Calu3 (cell line): ENCODE data around the gene PARVB. TPM values are rescaled to one million over a fixed set of nuclear protein-coding genes. Genes with fewer than 3 reads are reported as not detected.

Source experiments
- BruUV-seq: library from RNA; stranded (reverse); fragments of 400-500 nt; replicated peaks from 2 replicates; lab custom pipeline; 2021; lab: Mats Ljungman, UMichigan
- CTCF ChIA-PET: fragments of 300-600 bp; sonication (Branson Sonifier 250); formaldehyde crosslinking; loops from one replicate; lab custom pipeline; 2022; ENCODE audit warnings: antibody characterized with exemption; lab: Charles Lee
- DNase-seq: peaks from one replicate; pipeline ENCODE4 v3.0.0; 2022
- H3K27ac Mint-ChIP-seq: one replicate; pipeline ENCODE4 v1.8.0; 2022; ENCODE audit warnings: mixed read lengths; ENCODE audit not compliant: unreplicated experiment
- H3K27me3 Mint-ChIP-seq: one replicate; pipeline ENCODE4 v1.8.0; 2022; ENCODE audit warnings: mixed read lengths; ENCODE audit not compliant: unreplicated experiment
- H3K36me3 Mint-ChIP-seq: one replicate; pipeline ENCODE4 v1.8.0; 2022; ENCODE audit warnings: mild to moderate bottlenecking, moderate library complexity, mixed read lengths; ENCODE audit not compliant: insufficient read depth, unreplicated experiment
- H3K4me1 Mint-ChIP-seq: one replicate; pipeline ENCODE4 v1.8.0; 2022; ENCODE audit warnings: mild to moderate bottlenecking, low read depth, mixed read lengths; ENCODE audit not compliant: unreplicated experiment
- H3K4me3 Mint-ChIP-seq: one replicate; pipeline ENCODE4 v1.8.0; 2022; ENCODE audit warnings: mild to moderate bottlenecking, low read depth, moderate library complexity, mixed read lengths; ENCODE audit not compliant: unreplicated experiment
- H3K9me3 Mint-ChIP-seq: one replicate; pipeline ENCODE4 v1.8.0; 2022; ENCODE audit warnings: low read depth, mixed read lengths; ENCODE audit not compliant: unreplicated experiment
- CTCF ChIP-seq: fragments of 200-600 bp; IDR thresholded peaks from one replicate; pipeline ENCODE4 v1.8.0; 2022; ENCODE audit warnings: antibody characterized with exemption; ENCODE audit not compliant: unreplicated experiment
- intact Hi-C: fragments of 100-400 bp; cut with micrococcal nuclease; formaldehyde crosslinking; loops from one replicate; pipeline ENCODE4 v1.10.0; 2022; ENCODE audit not compliant: unreplicated experiment
- total RNA-seq: library from RNA; stranded (reverse); gene quantifications from 2 replicates; pipeline ENCODE4 v1.2.3, GENCODE V29; 2022

Gene PARVB
- total RNA-seq, 1 experiment from 2014 or later, result 15.6 TPM

GRCh38 chr22:44057401-44057987 lies 33.4 kb downstream of the PARVB start:
- intact Hi-C loops, result no loop called here
- BruUV-seq, result no TSS peak
- Mint-ChIP-seq H3K27me3 (no peaks in the 10 kb centered on the region), H3K36me3 (no peaks in the 10 kb centered on the region), H3K9me3 (no peaks in the 10 kb centered on the region), H3K4me1 (peaks cover 7% of the 10 kb centered on the region), H3K27ac (no peak overlapping the region), H3K4me3 (no peak overlapping the region)
- DNase-seq, result no peak
- CTCF ChIA-PET, result interaction anchor here (0.7 kb wide), 1 partner anchor 48 kb away, joined by 4 read pairs; no protein-coding TSS in a partner anchor
- TF ChIP-seq CTCF, result no peak

- Mint-ChIP-seq H3K9me3 (no peaks in the 10 kb centered on the region), H3K4me1 (peaks cover 7% of the 10 kb centered on the region), H3K4me3 (no peak overlapping the region), H3K36me3 (no peaks in the 10 kb centered on the region), H3K27me3 (no peaks in the 10 kb centered on the region), H3K27ac (no peak overlapping the region)
- no peak for DNase-seq
- intact Hi-C loops, result no loop called here
- CTCF ChIA-PET, result no interaction called here
- TF ChIP-seq CTCF, result no peak
- BruUV-seq, result no TSS peak
Measured at GRCh38 chr22:44063462-44064371, 39.6 kb downstream of the PARVB start.

- no peaks in the 10 kb centered on the region for H3K36me3 Mint-ChIP-seq
- intact Hi-C loops, result no loop called here
- H3K27me3 Mint-ChIP-seq, result no peaks in the 10 kb centered on the region
- no peak overlapping the region for H3K27ac Mint-ChIP-seq
- no peak overlapping the region for H3K4me3 Mint-ChIP-seq
- no peak for TF ChIP-seq CTCF
- no peaks in the 10 kb centered on the region for H3K9me3 Mint-ChIP-seq
- no peak for DNase-seq
- no peaks in the 10 kb centered on the region for H3K4me1 Mint-ChIP-seq
- no TSS peak for BruUV-seq
- CTCF ChIA-PET, result no interaction called here
Measured at GRCh38 chr22:44067033-44067432, 42.9 kb downstream of the PARVB start.

GRCh38 chr22:44067901-44068300 lies 43.8 kb downstream of the PARVB start:
- Mint-ChIP-seq H3K4me3 (no peak overlapping the region), H3K36me3 (no peaks in the 10 kb centered on the region), H3K9me3 (no peaks in the 10 kb centered on the region), H3K27ac (no peak overlapping the region), H3K27me3 (no peaks in the 10 kb centered on the region), H3K4me1 (no peaks in the 10 kb centered on the region)
- no TSS peak for BruUV-seq
- intact Hi-C loops, result no loop called here
- TF ChIP-seq CTCF, result no peak
- DNase-seq, result no peak
- CTCF ChIA-PET, result no interaction called here
